Thoracic aorta (tissue), 2 donors: ENCODE measurements around the gene SLC4A7. TPM values are rescaled to one million over a fixed set of nuclear protein-coding genes. Genes with fewer than 3 reads are reported as not detected.
"Not testable (repeated sequence)": the region's sequence is repeated elsewhere in the genome, so short reads cannot be mapped to it uniquely, and the experiment has no call there.

ENCODE experiments used
- ATAC-seq: fragments of 150-250 bp; one replicate; pipeline ENCODE4 v1.8.0; 2017; ENCODE audit warnings: low read depth; ENCODE audit not compliant: insufficient number of reproducible peaks, low FRiP score
- DNase-seq: peaks from one replicate; pipeline ENCODE4 v3.0.0-alpha.2; 2020; ENCODE audit warnings: low spot score
- H3K27ac ChIP-seq, 2 donors: fragments of 200-600 bp; sonication (generic); 1 replicate in 1 of 2; 2 replicates in 1 of 2; pipeline ENCODE4 v1.5.1; 2016; ENCODE audit warnings: mild to moderate bottlenecking in 2 of 2, moderate library complexity in 2 of 2
- H3K27me3 ChIP-seq: fragments of 200-600 bp; sonication (generic); replicated peaks from 2 replicates; pipeline ENCODE4 v1.6.0; 2016; ENCODE audit warnings: mild to moderate bottlenecking; ENCODE audit not compliant: insufficient read depth
- H3K36me3 ChIP-seq: fragments of 200-600 bp; sonication (generic); one replicate; pipeline ENCODE4 v1.5.1; 2016
- H3K4me1 ChIP-seq, 2 donors: fragments of 200-600 bp; sonication (generic); 1 replicate in 1 of 2; 2 replicates in 1 of 2; pipeline versions ENCODE4 v1.5.1 to v1.6.0; 2016; ENCODE audit warnings: low read depth in 2 of 2, mild to moderate bottlenecking in 1 of 2; ENCODE audit not compliant: control insufficient read depth in 1 of 2
- H3K4me3 ChIP-seq: fragments of 200-600 bp; sonication (generic); 2 replicates; pipeline ENCODE4 v1.5.1; 2016; ENCODE audit warnings: mild to moderate bottlenecking
- H3K9me3 ChIP-seq: fragments of 200-600 bp; sonication (generic); 2 replicates; pipeline ENCODE4 v1.5.1; 2016
- CTCF ChIP-seq: fragments of 200-600 bp; sonication (generic); IDR thresholded peaks from one replicate; pipeline ENCODE4 v1.5.1; 2019; ENCODE audit warnings: antibody characterized with exemption
- total RNA-seq, 2 donors: library from RNA; depleted of rRNA; stranded (reverse); fragments of >200 nt; gene quantifications; one replicate each; pipeline versions ENCODE4 v1.1.0 to v1.2.3, GENCODE V29; 2016

The SLC4A7 gene
- total RNA-seq, result 100 to 1,000 TPM in 1 of 2 donors, 10 to 100 TPM in 1; 50.0 to 176 TPM

- Histone ChIP-seq H3K27ac (peak within 1 kb of the TSS; percentile 99), H3K27me3 (no peaks in the 10 kb centered on the region), H3K9me3 (no peaks in the 10 kb centered on the region), H3K4me1 (peaks cover 28 to 35% of the 10 kb centered on the region in 2 donors), H3K4me3 (peak within 1 kb of the TSS; percentile 98), H3K36me3 (no peaks in the 10 kb centered on the region)
- peak; percentile 80 for DNase-seq
- peak; percentile 96 for ATAC-seq
- no peak for TF ChIP-seq CTCF
These were observed at the start of gene SLC4A7 for GRCh38 chr3:27484015-27484844. Gene SLC4A7 (minus strand): TSS chr3:27484384. CDS start chr3:27484126, 258 bp downstream.

GRCh38 chr3:27533261-27533607, 49.0 kb upstream of the SLC4A7 start:
- no peaks in the 10 kb centered on the region for H3K36me3 ChIP-seq
- no peak for TF ChIP-seq CTCF
- H3K4me1 ChIP-seq, result peaks cover 18 to 42% of the 10 kb centered on the region in 2 donors
- no peak overlapping the region for H3K4me3 ChIP-seq
- ATAC-seq, result no peak
- no peaks in the 10 kb centered on the region for H3K9me3 ChIP-seq
- no peaks in the 10 kb centered on the region for H3K27me3 ChIP-seq
- no peak for DNase-seq
- peak overlapping the region; percentile 73 to 92 for H3K27ac ChIP-seq

GRCh38 chr3:27532426-27533260, 48.5 kb upstream of the SLC4A7 start:
- Histone ChIP-seq H3K36me3 (no peaks in the 10 kb centered on the region), H3K4me1 (peaks cover 18 to 42% of the 10 kb centered on the region in 2 donors), H3K27ac (peak overlapping the region; percentile 73 to 92), H3K4me3 (no peak overlapping the region), H3K9me3 (no peaks in the 10 kb centered on the region), H3K27me3 (no peaks in the 10 kb centered on the region)
- DNase-seq (no peak), ATAC-seq (no peak)
- no peak for TF ChIP-seq CTCF

GRCh38 chr3:27531193-27531751, 47.1 kb upstream of the SLC4A7 start:
- not testable (repeated sequence) for ATAC-seq, H3K27ac ChIP-seq, DNase-seq

GRCh38 chr3:27528791-27529190, 44.6 kb upstream of the SLC4A7 start:
- no peak for TF ChIP-seq CTCF
- H3K9me3 ChIP-seq, result no peaks in the 10 kb centered on the region
- ATAC-seq (no peak), DNase-seq (no peak)
- H3K4me1 ChIP-seq, result peaks cover 14 to 27% of the 10 kb centered on the region in 2 donors
- H3K27me3 ChIP-seq, result no peaks in the 10 kb centered on the region
- no peak overlapping the region for H3K27ac ChIP-seq
- no peaks in the 10 kb centered on the region for H3K36me3 ChIP-seq
- H3K4me3 ChIP-seq, result no peak overlapping the region

More at GRCh38 chr3:27531193-27531751, 47.1 kb upstream of the SLC4A7 start:
- H3K27me3 ChIP-seq, H3K9me3 ChIP-seq, H3K36me3 ChIP-seq, H3K4me3 ChIP-seq: not testable (repeated sequence)
- H3K4me1 ChIP-seq, result peaks cover 18 to 34% of the 10 kb centered on the region in 2 donors
